A549 treated with ZK216348 at 1 μM for 4 hours (cell line): ENCODE results near the gene RNF175. TPM values are rescaled to one million over a fixed set of nuclear protein-coding genes. Genes with fewer than 3 reads are reported as not detected.

ENCODE experiments used
- total RNA-seq: library from RNA; stranded (reverse); fragments of 200-300 nt; extraction: Qiagen RNA extraction; gene quantifications from 5 replicates; pipeline ENCODE4 v1.2.3, GENCODE V29; 2022; ENCODE audit warnings: low read depth

RNF175 gene
- total RNA-seq: not detected in 5 replicates

DNA sequence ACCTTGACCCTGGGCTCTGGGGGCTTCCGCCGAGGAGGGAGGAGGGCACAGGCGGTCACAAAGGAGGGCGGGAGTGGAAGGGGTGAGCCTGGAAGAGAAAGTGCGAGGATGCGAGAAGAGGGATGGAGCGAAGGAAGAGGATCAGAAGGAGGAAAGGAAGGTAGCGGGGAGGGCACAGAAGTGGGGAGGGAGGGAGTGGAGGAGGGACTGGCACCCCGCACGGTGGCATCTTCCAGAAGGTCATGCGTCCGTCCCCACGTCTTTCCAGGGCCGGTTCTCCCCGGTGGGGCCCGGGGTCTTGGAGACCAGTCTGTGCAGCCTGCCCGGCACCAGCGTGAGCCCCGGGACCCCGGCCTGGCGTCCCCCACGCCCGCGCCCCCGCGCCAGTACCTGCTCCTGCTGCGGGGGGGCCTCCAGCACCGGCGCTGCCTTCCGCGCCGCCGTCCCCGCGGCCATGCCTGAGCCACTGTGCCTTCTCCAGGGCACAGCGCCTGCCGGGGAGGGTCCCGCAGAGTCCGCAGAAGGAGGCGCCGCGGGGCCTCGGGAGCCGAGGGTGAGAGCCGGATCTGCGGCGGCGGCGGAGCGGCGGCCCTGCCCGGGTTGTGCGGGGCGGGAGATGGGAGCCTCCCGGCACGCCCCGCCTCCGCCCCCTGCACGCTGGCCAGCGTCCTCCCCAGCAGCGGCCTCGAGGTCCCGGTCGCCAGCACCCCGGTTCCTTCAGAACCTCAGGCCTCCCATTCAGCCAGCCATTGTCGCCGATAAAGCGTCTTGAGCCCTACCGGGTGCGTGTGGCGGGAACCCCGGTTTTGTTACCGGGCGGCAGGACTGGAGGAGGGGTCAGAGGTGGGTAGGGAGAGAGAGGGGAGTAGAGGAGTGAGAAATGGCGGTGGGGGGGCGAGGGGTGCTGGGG lies at the start of gene RNF175:
Gene RNF175, minus strand, starts transcription at position 618 of the 910 bp plus-strand sequence. Its CDS starts 162 bp downstream, at position 456.

DNA sequence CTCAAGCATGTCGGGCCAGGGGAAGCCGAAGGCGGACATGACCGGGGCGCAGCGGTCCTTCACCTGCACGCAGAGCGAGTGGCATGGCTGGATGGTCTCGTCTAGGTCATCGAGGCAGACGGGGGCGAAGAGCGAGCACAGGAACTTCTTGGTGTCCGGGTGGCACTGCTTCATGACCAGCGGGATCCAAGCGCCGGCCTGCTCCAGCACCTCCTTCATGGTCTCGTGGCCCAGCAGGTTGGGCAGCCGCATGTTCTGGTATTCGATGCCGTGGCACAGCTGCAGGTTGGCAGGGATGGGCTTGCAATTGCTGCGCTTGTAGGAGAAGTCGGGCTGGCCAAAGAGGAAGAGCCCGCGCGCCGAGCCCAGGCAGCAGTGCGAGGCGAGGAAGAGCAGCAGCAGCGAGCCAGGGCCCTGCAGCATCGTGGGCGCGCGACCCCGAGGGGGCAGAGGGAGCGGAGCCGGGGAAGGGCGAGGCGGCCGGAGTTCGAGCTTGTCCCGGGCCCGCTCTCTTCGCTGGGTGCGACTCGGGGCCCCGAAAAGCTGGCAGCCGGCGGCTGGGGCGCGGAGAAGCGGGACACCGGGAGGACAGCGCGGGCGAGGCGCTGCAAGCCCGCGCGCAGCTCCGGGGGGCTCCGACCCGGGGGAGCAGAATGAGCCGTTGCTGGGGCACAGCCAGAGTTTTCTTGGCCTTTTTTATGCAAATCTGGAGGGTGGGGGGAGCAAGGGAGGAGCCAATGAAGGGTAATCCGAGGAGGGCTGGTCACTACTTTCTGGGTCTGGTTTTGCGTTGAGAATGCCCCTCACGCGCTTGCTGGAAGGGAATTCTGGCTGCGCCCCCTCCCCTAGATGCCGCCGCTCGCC lies 28.8 kb upstream of the RNF175 start, which contains the start of gene SFRP2:
Gene SFRP2, minus strand, starts transcription at position 671 of the 864 bp plus-strand sequence. Its CDS starts 248 bp downstream, at position 423.

DNA sequence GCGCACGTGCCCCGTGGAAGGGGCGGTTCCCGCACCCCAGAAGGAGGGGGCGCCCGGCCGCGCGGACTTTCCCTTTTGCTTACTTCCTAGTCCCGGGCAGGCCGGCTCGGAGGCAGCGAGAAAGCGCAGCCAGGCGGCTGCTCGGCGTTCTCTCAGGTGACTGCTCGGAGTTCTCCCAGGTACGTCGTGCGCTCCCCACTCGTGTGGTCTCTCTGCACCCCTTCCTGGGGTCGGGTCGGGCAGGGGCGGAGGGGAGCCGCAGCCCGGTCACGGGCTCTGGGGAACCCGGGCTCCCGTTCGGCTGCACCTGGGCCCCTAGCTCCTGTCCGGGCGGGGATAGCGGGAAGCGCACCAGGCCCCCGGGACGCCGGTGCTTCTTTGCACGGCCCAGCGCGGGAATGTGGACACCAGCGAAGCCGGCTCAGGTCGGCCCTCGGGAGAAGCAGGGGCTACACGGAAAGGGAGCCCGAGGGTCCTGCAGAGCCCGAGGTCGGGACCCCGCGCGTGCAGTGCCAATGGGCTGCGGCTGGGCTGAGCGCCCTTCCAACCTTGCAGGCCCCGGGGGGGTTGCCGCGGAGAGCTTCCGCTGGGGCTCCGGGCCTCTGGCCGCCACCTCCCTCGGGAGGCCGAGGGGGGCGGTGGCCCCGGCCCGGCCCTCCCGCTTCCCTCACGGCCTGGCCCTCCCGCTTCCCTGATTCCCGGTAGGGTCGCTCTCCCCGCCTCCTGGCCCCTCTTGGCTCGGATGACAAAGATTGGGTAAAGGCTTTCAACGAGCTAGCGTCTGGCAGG lies 75.4 kb downstream of the RNF175 start, which contains the start of gene TLR2:
Gene TLR2, plus strand, starts transcription at position 99 of the 789 bp plus-strand sequence. CDS start 18,628 bp downstream, outside the sequence.

Other genes starting within 250 kb of the RNF175 start
- gene TLR2, start 75.7 kb downstream of the RNF175 start, total RNA-seq: 0.21 to 1.1 TPM (median 0.31 TPM) in 5 replicates
- gene SFRP2, start 29.1 kb upstream of the RNF175 start, total RNA-seq: not detected in 5 replicates